Erythroblast (primary cell): ENCODE results near the gene SLC9A2.

Source experiments
- GATA1 ChIP-seq: IDR thresholded peaks from 2 replicates; pipeline ENCODE4 v1.6.1; 2011; ENCODE audit warnings: low read depth, mild to moderate bottlenecking, control low read depth, low read length, moderate library complexity
- POLR2A ChIP-seq: IDR thresholded peaks from 2 replicates; pipeline ENCODE4 v1.6.1; 2011; ENCODE audit warnings: mild to moderate bottlenecking, low read length

- TF ChIP-seq POLR2A (no peak), GATA1 (no peak)
These were observed 37.4 kb upstream of the SLC9A2 start for GRCh38 chr2:102581911-102582310.
